ENCODE data around the gene PBX1.

The PBX1 gene

GRCh38 chr1:164577291-164577690, 18.3 kb downstream of the PBX1 start:
- Mint-ChIP-seq H3K4me3 (no peak overlapping the region), H3K36me3 (no peaks in the 10 kb centered on the region), H3K27ac (no peak overlapping the region), H3K4me1 (no peaks in the 10 kb centered on the region), H3K9me3 (peaks cover 5% of the 10 kb centered on the region)
- DNase-seq (ENCODE audit: low spot score in 2 of 2): no peak
- no peak for ATAC-seq

- Mint-ChIP-seq H3K27ac (no peak overlapping the region), H3K36me3 (no peaks in the 10 kb centered on the region), H3K9me3 (peaks cover 5% of the 10 kb centered on the region), H3K4me1 (no peaks in the 10 kb centered on the region), H3K4me3 (no peak overlapping the region)
- ATAC-seq (no peak), DNase-seq (ENCODE audit: low spot score in 2 of 2) (no peak)
Observed at GRCh38 chr1:164578479-164579200, 19.7 kb downstream of the PBX1 start.

DNA sequence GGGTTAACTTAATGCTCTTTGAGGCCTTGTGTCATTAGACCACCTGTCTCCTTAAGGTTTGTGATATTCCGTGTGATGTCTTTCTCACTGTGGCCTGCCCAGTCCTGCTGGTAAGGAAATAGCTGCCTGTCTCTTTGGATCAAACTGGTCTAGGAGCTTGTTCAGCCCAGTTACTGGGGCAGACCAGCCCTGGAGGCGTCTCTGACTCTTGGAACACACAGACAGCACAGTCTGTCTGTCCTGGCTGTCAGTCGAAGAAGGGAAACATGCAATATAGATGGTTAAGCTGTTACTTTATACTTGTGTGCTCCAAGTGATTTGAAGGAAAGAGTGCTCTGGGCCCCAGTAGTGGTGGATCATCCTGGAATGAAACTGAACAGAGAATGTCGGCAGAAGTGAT, 20.4 kb downstream of the PBX1 start:
- H3K4me3 Mint-ChIP-seq: no peak overlapping the region
- no peaks in the 10 kb centered on the region for H3K36me3 Mint-ChIP-seq

GRCh38 chr1:164581762-164582161, 22.8 kb downstream of the PBX1 start:
- no peak for DNase-seq (ENCODE audit: low spot score in 2 of 2)
- H3K27ac Mint-ChIP-seq: no peak overlapping the region
- H3K4me1 Mint-ChIP-seq: no peaks in the 10 kb centered on the region
- H3K9me3 Mint-ChIP-seq: peaks cover 2% of the 10 kb centered on the region
- ATAC-seq: no peak
- H3K4me3 Mint-ChIP-seq: no peak overlapping the region
- H3K36me3 Mint-ChIP-seq: no peaks in the 10 kb centered on the region

More for the DNA sequence above, 20.4 kb downstream of the PBX1 start:
- H3K9me3 Mint-ChIP-seq: peaks cover 5% of the 10 kb centered on the region
- H3K27ac Mint-ChIP-seq: no peak overlapping the region
- no peak for DNase-seq (ENCODE audit: low spot score in 2 of 2)
- no peaks in the 10 kb centered on the region for H3K4me1 Mint-ChIP-seq
- no peak for ATAC-seq

GRCh38 chr1:164583196-164583595, 24.2 kb downstream of the PBX1 start:
- no peak for DNase-seq (ENCODE audit: low spot score in 2 of 2)
- Mint-ChIP-seq H3K4me3 (no peak overlapping the region), H3K4me1 (no peaks in the 10 kb centered on the region), H3K27ac (no peak overlapping the region), H3K9me3 (peaks cover 2% of the 10 kb centered on the region), H3K36me3 (no peaks in the 10 kb centered on the region)
- ATAC-seq: no peak

DNA sequence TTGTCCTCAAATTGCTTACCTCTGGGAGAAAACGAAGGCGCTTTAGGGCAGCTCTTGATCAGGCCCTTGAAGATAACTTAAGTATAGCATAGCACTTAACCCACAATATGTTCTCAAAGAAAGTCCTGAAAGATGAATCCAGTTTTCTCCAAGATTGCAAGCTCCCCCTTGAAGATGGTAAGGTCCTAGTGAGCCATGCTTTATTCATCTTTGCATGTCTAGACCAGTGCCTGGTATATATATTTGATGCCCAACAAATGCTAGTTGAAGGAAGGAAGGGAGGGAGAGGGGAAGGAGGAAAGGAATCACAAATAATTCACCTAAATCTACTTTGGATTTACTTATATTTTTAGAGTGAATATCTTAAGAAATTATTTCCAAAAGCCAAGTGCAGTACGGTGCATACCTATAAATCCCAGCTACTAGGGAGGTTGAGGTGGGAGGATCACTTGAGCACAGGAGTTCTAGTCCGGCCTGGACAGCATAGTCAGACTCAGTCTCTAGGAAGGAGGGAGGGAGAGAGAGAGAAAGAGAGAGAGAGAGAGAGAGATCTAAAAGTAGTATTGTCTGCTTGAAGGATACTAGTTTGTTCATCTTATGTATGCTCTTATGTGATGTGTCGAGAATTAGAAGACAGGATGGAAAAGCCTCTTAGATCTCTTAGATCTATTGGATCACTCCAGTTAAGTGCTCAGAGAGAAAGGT, 25.0 kb downstream of the PBX1 start:
- ATAC-seq (no peak), DNase-seq (ENCODE audit: low spot score in 2 of 2) (no peak)
- Mint-ChIP-seq H3K27ac (no peak overlapping the region), H3K36me3 (no peaks in the 10 kb centered on the region), H3K4me3 (no peak overlapping the region), H3K4me1 (no peaks in the 10 kb centered on the region), H3K9me3 (peaks cover 2% of the 10 kb centered on the region)

DNA sequence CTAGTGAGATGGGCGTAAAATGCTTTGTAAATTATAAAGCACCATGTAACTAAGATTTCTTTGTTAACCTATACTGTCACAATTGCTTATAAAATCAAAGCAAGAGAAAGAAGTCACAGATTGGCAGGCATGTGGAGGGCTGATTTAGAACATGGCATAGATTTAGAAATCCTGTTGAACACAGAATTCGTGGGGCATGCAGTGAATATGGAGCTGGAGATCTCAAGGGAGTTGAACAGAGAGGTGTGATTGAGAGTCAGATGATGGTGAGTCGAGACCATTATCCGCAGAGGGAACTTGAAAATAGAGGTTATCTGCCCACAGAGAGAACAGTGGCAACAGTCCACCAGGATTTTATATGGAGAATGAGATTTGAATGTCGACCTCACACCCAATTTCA, 27.6 kb downstream of the PBX1 start:
- ATAC-seq: no peak
- Mint-ChIP-seq H3K4me1 (no peaks in the 10 kb centered on the region), H3K36me3 (no peaks in the 10 kb centered on the region), H3K27ac (no peak overlapping the region), H3K9me3 (no peaks in the 10 kb centered on the region), H3K4me3 (no peak overlapping the region)
- no peak for DNase-seq (ENCODE audit: low spot score in 2 of 2)

GRCh38 chr1:164587617-164588501, 28.9 kb downstream of the PBX1 start:
- Mint-ChIP-seq H3K4me3 (no peak overlapping the region), H3K9me3 (no peaks in the 10 kb centered on the region), H3K4me1 (no peaks in the 10 kb centered on the region), H3K36me3 (no peaks in the 10 kb centered on the region), H3K27ac (no peak overlapping the region)
- ATAC-seq: no peak
- no peak for DNase-seq (ENCODE audit: low spot score in 2 of 2)

- ATAC-seq (no peak), DNase-seq (ENCODE audit: low spot score in 2 of 2) (no peak)
- H3K27ac Mint-ChIP-seq: no peak overlapping the region
- H3K36me3 Mint-ChIP-seq: no peaks in the 10 kb centered on the region
- no peak overlapping the region for H3K4me3 Mint-ChIP-seq
- H3K9me3 Mint-ChIP-seq: no peaks in the 10 kb centered on the region
- no peaks in the 10 kb centered on the region for H3K4me1 Mint-ChIP-seq
Observed at GRCh38 chr1:164588516-164589341, 29.7 kb downstream of the PBX1 start.

GRCh38 chr1:164589408-164589807, 30.4 kb downstream of the PBX1 start:
- no peak for DNase-seq (ENCODE audit: low spot score in 2 of 2)
- no peak for ATAC-seq
- Mint-ChIP-seq H3K27ac (no peak overlapping the region), H3K4me3 (no peak overlapping the region), H3K4me1 (no peaks in the 10 kb centered on the region), H3K36me3 (no peaks in the 10 kb centered on the region), H3K9me3 (no peaks in the 10 kb centered on the region)

DNA sequence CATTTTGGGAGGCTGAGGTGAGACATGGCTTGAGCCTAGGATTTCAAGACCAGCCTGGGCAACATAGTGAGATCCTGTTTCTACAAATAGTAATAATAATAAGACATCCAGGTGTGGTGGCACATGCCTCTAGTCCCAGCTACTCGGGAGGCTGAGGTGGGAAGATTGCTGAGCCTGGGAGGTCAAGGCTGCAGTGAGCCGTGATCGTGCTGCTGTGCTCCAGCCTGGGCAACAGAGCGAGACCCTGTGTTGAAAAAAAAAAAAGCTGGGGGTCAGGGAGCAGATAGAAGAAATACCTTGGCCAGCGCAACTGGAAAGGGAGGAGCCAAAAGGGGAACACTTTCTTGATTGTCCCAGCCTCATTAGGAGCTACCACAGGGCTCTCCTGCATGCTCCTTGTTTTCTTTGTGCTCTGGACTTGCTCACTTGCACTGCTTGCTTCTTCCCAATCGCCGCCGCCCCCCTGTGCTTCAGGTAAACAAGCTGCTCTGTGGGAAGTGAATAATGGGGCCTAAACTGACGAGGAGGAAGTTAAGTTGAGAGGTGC, 31.1 kb downstream of the PBX1 start:
- Mint-ChIP-seq H3K9me3 (no peaks in the 10 kb centered on the region), H3K4me3 (no peak overlapping the region), H3K36me3 (no peaks in the 10 kb centered on the region), H3K27ac (no peak overlapping the region), H3K4me1 (no peaks in the 10 kb centered on the region)
- DNase-seq (ENCODE audit: low spot score in 2 of 2) (no peak), ATAC-seq (no peak)

DNA sequence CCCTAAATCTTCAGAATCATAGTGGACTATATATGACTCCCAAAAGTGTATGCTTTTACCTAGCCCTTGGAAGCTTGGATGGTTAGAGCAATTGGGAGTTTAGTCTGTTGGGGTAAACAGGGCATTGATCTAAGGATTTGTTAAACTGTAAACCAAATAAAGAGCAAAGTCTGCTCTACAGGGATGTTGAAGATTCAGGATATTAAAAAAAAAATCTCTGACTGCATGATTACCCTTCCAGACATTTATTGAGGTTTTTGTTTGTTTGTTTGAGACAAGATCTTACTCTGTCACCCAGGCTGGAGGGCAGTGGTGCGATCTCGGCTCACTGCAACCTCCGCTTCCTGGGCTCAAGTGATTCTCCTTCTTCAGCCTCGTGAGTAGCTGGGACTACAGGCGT, 31.6 kb downstream of the PBX1 start:
- no peaks in the 10 kb centered on the region for H3K36me3 Mint-ChIP-seq
- H3K9me3 Mint-ChIP-seq: no peaks in the 10 kb centered on the region
- no peak for ATAC-seq

DNA sequence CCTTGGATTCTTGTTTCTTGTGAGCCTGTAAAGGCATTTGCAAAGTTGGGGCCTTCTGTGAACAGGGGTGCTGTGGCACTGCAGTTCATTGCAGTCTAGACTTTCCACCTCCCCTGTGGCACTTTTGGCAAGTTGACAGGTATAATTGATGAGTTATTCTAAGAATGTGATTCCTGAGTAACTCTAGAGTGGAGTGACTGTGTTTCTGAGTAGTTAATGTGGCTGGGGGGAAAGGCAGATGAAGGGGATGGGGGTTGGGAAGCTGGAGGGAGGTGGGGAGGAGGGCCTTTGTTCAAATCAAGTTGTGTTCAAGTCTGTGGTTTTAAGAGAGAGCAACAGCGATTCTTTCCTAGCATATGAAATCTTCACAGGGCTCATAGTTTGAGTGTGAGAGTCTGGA, 32.9 kb downstream of the PBX1 start:
- H3K4me3 Mint-ChIP-seq: no peak overlapping the region
- no peaks in the 10 kb centered on the region for H3K36me3 Mint-ChIP-seq
- ATAC-seq (no peak), DNase-seq (ENCODE audit: low spot score in 2 of 2) (no peak)
- no peaks in the 10 kb centered on the region for H3K9me3 Mint-ChIP-seq
- no peaks in the 10 kb centered on the region for H3K4me1 Mint-ChIP-seq
- no peak overlapping the region for H3K27ac Mint-ChIP-seq

More for the DNA sequence above, 31.6 kb downstream of the PBX1 start:
- H3K4me1 Mint-ChIP-seq: no peaks in the 10 kb centered on the region
- H3K27ac Mint-ChIP-seq: no peak overlapping the region
- no peak for DNase-seq (ENCODE audit: low spot score in 2 of 2)
- no peak overlapping the region for H3K4me3 Mint-ChIP-seq

- Mint-ChIP-seq H3K27ac (no peak overlapping the region), H3K9me3 (no peaks in the 10 kb centered on the region), H3K4me3 (no peak overlapping the region), H3K4me1 (no peaks in the 10 kb centered on the region), H3K36me3 (no peaks in the 10 kb centered on the region)
- DNase-seq (ENCODE audit: low spot score in 2 of 2) (no peak), ATAC-seq (no peak)
Observed at GRCh38 chr1:164592634-164593033, 33.6 kb downstream of the PBX1 start.

DNA sequence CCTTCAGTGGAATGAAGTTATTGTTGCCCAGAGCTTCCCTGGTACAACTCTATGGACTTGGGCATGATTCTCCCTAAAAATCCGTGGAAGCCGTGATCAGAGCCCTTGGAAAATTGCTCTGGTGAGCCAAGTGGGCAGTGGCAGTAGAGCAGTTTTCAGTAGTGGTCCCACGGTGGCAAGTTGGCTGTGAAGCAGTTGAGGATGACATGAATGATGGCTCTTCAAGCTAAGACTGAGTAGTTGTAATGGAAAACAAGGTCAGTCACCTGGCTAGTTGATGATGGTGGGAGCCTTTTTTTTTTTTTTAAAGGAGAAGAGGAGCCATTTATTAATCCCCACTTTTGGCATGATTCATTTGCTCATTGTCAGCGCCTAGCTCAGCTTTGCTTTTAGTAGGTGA, 36.2 kb downstream of the PBX1 start:
- Mint-ChIP-seq H3K36me3 (no peaks in the 10 kb centered on the region), H3K27ac (no peak overlapping the region), H3K9me3 (no peaks in the 10 kb centered on the region), H3K4me3 (no peak overlapping the region), H3K4me1 (no peaks in the 10 kb centered on the region)
- DNase-seq (ENCODE audit: low spot score in 2 of 2): no peak
- ATAC-seq: no peak

Measured in stimulated activated effector memory CD8-positive, alpha-beta T cell treated with anti-CD3 and anti-CD28 coated beads, Interleukin-12 subunit alpha, Interleukin-12 subunit beta, amount 100 ng/mL, for 72 hours (primary cell).